GM08714 (cell line): Measurements from ENCODE around the gene PIP.
"Not testable (repeated sequence)": the region's sequence is repeated elsewhere in the genome, so short reads cannot be mapped to it uniquely, and the experiment has no call there.

Experiments
- H3K4me3 ChIP-seq: fragments of 200-500 bp; sonication (Bioruptor generic); 2 replicates; pipeline ENCODE4 v1.5.1; 2014; ENCODE audit warnings: mild to moderate bottlenecking, low read length, inconsistent platforms
- ZNF274 ChIP-seq: IDR thresholded peaks from 2 replicates; pipeline ENCODE4 v1.6.1; 2012; ENCODE audit warnings: mild to moderate bottlenecking, low read depth, low read length

The PIP gene

GRCh38 chr7:143148050-143148449 lies 16.2 kb downstream of the PIP start:
- no peak for TF ChIP-seq ZNF274
- H3K4me3 ChIP-seq = no peak overlapping the region

DNA sequence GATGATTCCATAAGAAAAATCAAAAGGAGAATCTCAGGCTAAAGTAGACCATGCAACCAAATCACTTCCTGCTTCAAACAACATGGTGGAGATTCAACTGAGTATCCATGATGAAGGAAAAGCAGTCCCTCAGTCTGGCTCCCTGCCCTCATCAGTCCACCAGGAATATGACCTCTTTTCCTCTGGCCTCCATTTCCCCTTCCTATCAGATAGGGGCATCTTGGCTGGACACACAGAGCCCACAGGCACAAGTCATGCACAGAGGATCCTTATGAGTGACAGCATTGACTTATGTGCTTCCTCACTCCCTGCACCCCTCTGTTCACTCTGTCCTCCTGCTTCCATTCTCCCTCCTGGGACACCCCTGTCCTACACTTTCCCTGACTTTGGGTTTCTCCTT lies 16.8 kb downstream of the PIP start:
- no peak for TF ChIP-seq ZNF274

DNA sequence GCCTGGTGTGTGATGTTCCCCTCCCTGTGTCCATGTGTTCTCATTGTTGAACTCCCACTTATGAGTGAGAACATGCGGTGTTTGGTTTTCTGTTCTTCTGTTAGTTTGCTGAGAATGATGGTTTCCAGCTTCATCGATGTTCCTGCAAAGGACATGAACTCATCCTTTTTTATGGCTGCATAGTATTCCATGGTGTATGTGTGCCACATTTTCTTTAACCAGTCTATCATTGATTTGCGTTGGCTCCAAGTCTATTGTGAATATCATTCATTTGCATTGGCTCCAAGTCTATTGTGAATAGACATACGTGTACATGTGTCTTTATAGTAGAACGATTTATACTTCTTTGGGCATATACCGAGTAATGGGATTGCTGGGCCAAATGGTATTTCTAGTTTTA lies 18.8 kb downstream of the PIP start:
- not testable (repeated sequence) for H3K4me3 ChIP-seq

More for the DNA sequence above, 16.8 kb downstream of the PIP start:
- H3K4me3 ChIP-seq = no peak overlapping the region

- not testable (repeated sequence) for H3K4me3 ChIP-seq
Observed at GRCh38 chr7:143158617-143159016, 26.7 kb downstream of the PIP start.

DNA sequence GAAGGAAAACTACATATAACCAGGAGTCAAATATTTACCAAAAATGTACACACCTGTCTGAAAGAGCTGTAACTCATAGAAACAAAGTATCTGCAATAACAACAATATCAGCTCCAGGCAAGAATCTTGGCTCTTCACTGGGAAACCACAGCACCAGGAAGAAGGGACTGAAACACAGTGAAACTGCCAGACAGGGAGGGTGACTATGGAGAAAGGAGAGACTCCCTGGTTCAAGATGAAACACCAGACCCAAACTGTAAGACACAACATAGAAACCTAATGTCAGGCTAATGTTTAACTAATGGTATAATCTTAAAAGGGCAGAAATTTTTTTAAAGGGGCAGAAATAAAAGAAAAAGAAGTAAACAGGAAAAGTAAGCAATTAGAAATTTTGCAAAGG lies 39.8 kb downstream of the PIP start:
- TF ChIP-seq ZNF274 = no peak
- H3K4me3 ChIP-seq = no peak overlapping the region

DNA sequence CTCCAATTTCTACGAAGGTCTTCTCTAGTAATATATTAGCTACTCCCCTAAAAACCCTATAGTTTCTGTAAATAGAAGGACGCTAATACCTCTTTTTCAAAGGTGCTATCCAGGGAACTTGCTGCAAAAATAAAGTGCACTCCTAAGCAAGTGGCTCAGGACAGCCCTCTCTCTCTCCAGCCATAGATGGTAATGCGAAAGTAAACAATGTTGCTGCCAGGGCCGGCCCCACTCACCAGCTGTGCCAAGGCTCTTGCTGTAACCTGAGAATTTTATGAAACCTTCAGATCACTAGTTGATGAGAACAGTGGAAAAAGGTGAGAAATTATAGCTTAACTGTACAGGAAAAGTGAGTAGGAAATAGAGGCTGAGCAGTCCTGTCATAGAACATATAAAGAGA lies 40.5 kb downstream of the PIP start:
- no peak overlapping the region for H3K4me3 ChIP-seq
- no peak for TF ChIP-seq ZNF274

GRCh38 chr7:143176128-143176527 lies 44.3 kb downstream of the PIP start:
- no peak for TF ChIP-seq ZNF274
- no peak overlapping the region for H3K4me3 ChIP-seq

DNA sequence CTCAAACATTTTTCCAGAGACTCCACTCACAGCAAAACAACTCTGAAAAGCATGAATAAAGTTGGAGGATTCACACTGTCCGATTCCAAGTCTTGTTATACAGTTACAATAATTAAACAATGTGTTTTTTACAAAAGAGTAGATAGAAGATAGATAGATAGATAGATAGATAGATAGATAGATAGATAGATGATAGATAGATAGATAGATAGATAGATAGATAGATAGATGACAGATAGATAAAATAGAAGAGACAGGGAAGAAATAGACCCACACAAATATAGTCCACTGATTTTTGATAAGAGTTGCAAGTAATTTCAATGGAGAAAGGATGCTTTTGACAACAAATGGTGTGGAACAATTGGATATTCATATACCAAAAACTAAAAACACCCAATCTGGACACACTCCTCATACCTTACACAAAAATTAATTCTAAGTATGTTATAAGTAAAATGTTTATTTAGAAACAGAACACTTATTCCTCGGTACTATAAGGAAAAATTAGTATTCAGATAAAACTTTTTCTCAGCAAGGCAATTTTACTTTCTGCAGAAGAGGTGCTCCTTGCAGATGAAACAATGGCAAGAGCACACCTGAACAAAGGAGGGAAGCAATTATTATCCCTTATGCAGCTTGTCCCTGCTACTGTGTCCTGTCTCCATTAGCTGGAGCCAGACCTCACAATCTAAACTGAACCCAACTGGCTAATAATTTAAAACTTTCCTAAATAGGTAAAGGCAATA lies 45.7 kb downstream of the PIP start:
- H3K4me3 ChIP-seq = no peak overlapping the region
- no peak for TF ChIP-seq ZNF274

DNA sequence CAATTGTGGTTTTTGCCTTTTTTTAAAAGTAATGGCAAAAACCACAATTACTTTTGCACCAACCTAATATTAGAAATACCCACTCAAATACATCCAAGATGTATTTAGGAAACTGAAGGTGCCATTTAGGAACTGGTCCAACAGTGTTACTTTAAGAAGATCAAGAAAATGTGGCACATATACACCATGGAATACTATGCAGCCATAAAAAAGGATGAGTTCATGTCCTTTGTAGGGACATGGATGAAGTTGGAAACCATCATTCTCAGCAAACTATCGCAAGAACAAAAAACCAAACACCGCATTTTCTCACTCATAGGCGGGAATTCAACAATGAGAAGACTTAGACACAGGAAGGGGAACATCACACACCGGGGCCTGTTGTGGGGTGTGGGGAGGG lies 48.9 kb downstream of the PIP start:
- H3K4me3 ChIP-seq = not testable (repeated sequence)

DNA sequence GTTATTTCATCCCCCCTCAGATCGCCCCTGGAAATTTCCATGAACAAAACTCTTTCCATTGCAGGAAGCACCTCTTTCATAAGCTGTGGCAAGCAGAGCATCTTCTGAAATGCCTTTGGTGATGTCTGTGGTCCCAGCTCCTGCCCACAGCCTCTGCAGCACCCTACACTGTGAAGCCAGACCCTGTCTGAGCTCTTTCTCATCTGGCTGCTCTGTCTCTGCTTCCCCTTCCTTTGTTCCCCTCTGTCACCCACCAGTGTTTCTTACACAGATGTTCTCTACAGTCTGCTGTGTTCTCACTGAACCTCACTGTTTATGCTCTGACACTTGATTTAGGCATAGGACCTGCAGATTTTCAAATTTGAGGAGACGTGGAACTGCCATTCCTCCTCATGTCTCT lies 49.5 kb downstream of the PIP start:
- TF ChIP-seq ZNF274 = no peak
- no peak overlapping the region for H3K4me3 ChIP-seq

GRCh38 chr7:143183024-143183423 lies 51.1 kb downstream of the PIP start, which contains the start of gene TAS2R39:
TAS2R39 (plus strand) TSS chr7:143183419; CDS start chr7:143183419, 0 bp downstream.
- no peak for TF ChIP-seq ZNF274
- no peak within 1 kb of the TSS for H3K4me3 ChIP-seq

DNA sequence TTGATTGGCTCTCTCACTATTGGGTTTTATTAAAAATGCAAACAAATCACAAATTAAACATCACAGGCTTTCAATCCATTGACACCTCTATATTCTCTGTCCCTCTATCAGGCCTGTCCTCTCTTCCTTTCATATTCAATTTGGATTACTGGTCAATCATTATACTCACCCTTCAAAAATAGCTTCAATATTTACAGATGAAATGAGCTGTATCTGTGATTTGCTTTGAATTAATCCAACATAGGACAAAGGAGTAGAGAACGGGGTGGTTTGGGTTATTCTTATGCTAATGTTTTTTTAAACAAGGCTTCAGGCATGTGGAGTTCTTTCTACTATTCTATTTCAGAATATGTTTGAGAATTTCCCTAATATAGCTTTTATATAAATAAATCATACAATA lies 53.7 kb downstream of the PIP start:
- TF ChIP-seq ZNF274 = no peak
- H3K4me3 ChIP-seq = no peak overlapping the region

- no peak overlapping the region for H3K4me3 ChIP-seq
- TF ChIP-seq ZNF274 = no peak
Observed at GRCh38 chr7:143188994-143189393, 57.1 kb downstream of the PIP start.
